AG20443 (cell line): Measurements from ENCODE around the gene DOCK1.
"Not testable (repeated sequence)": the region's sequence is repeated elsewhere in the genome, so short reads cannot be mapped to it uniquely, and the experiment has no call there.

Experiments
- DNase-seq: peaks from one replicate; pipeline ENCODE4 v3.0.0; 2012; ENCODE audit warnings: low spot score, mixed read lengths

Gene DOCK1

DNA sequence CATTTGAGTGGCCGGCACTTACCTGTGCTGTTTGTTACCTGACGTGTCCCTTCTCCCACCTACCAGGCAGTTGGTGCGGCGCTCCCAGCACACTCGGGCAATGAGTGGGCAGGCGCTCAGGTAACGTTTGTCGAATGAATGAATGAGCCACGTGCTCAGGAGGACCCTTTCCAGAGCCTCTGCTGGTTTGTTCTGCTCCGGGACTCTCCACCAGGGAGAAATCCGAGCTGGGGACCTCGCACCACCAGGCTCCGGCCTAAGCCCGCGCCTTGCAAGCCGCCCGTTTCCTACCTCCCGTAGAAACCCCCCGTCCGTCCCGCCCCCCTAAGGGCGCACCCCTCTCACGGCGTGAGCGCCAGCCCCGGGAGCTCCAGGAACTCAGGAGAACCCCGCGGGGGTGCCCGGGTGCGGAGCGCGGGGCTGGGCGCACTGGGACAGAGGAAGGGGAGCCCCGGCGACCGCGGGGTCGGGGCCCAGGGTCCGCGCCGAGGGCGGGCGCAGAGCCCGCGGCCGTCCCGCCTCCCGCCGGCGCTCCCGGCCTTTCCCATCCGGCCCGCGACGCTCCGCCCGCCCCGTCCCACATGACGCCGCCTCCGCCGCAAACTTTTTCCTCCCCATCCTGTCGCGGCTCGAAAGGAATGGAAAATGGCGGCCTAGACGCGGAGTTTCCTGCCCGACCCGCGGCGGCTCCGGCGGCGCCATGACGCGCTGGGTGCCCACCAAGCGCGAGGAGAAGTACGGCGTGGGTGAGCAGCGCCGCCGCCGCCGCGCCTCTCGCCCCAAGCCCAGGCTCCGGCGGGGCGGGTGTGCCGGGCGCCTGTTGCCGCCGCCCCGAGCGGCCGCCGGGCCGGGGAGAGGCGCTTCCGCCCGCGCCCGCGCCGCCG, at the start of gene DOCK1:
DOCK1 (plus strand) TSS at position 611 of the 884 bp plus-strand sequence; CDS start at position 701, 90 bp downstream.
- DNase-seq, result peak; percentile 93

DNA sequence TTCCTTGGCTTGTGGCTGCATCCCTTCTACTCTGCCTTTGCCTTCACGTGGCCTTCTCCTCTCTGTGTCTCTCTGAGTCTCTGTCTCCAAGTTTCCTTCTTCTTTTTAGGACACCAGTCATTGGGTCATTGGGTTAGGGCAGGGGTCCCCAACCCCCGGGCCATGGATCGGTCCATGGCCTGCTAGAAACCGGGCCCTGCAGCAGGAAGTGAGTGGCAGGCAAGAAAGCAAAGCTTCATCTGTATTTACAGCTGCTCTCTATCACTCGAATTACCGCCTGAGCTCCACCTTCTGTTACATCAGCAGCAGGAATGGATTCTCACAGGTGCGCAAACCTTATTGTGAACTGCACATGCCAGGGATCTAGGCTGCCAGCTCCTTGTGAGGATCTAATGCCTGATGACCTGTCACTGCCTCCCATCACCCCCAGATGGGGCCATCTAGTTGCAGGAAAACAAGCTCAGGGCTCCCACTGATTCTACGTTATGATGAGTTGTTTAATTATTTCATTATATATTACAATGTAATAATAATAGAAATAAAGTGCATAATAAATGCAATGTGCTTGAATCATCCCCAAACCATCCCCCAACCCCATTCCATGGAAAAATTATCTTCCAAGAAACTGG, 47.9 kb upstream of the DOCK1 start:
- no peak for DNase-seq

DNA sequence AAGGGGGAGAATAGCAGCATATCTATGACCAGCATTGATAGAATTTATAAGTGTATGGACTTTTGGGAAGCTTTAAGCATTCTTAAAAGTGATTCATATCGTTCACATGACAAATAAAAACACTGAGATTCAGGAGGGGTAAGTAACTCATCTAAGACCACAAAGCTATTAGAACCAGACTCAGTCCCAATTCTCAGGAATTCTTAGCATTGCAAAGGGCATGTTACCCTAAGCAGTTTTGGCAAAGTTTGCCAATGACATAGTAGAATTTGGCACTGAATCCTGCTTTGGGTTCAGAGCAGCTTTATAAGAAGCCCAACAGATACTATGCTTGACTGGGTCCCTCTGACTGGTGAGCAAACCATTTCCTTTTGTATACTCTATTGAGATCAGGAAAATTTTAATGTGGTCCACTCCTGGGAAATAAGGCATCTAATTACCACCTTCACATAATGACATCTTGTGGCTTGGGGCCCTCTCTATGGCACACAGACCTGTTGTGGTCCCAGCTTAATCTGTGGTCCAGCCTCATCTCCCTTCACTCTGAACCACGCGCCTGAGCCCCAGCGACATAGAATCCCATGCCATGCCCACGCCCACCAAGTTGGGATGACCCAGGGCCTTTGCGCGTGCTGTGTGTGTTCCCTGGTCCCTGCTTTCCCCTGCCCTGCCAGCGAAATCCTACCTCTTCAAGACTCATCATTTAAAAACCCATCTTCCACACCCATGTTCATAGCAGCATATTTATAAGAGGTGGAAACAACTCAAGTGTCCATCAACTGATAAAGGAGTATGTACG, 37.5 kb upstream of the DOCK1 start:
- DNase-seq, result peak; percentile 83

DNA sequence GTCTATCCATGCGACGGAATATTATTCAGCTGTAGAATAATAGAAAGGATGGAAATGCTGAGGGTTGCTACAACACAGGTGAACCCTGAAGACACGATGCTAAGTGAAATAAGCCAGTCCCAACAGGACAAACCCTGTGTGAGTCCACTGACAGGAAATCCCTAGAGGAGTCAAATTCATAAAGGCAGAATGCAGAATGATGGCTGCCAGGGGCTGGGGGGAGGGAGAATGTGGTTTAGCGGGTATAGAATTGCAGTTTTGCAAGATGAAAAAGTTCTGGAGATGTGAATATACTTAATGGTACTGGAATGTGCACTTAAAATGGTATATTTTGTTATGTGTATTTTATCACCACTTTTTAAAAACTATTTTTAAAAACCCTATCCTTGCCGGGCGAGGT, 36.9 kb upstream of the DOCK1 start:
- no peak for DNase-seq

DNA sequence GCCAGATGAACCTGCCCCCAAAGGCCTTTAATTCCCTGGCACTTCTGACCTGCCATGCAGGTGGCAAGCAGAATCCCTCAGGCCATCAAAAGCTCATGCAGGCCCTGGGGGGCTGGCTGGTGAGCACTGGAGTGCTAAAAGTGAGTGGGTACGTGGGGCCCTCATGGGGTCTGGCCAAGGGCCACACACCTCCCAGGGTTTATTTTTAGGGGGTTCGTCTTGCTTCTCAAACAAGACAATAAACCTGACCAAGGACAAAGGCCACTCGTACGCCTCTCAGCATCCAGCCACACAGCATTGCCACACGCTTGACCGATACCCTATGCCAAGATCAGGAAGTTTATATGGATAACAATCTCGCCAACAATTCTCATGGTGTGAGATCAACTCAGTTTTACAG, 33.1 kb upstream of the DOCK1 start:
- DNase-seq, result no peak

DNA sequence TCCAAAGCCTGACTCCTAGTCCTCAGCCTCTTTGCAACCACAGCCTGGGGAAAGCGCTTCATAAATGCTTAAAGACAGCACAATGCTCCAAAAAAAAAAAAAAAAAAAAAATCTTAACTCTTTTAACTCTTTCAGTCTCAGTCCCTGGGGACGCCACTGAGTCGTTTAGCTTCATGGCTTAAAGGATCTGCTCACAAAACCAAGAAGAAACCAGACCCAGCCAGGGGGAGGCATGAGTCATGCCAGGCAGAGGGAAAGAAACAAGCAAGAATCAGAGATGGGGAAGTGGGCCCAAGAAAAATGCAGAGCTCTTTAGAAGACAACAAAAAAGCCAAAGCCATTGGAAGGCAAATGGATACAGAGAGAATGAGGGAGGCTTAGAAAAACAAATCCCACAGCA, 32.5 kb upstream of the DOCK1 start:
- peak; percentile 31 for DNase-seq

DNA sequence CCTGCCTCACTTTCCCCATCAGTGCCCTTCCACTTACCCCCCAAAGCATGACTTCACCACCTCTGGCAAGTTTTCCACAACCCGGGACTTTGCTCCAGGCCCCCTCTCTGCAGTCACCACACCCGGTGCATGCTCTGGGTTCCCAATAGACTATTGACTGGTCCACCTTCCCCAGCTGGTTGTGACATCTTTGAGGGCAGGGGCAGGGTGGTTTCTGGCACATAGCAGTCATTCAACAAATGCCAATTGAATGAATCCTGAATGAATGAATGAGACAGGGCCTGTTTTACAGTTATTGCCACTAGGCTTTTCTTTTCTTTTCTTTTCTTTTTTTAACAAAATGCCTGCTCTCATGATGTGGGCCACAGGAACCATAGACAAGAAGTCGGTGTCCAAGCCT, 28.8 kb upstream of the DOCK1 start:
- DNase-seq, result peak; percentile 47

DNA sequence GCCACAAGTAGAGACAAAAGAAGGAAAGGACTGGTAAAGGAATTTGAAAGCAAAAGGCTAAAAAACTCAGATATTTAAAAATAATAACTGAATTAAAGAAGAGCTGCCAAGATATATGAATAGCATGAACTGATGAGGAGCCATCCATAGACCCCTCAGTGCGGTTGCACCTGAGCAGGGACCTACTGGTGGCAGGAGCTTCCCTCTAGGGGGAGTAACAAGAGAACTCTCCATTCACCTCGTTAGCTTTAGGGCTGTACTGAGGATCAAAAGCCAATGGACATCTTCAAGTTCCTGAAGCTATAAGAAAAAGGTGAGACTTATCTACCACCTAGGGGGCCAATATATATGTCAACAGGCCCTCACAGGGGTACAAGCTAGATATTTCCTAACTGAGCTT, 27.8 kb upstream of the DOCK1 start:
- DNase-seq, result no peak

DNA sequence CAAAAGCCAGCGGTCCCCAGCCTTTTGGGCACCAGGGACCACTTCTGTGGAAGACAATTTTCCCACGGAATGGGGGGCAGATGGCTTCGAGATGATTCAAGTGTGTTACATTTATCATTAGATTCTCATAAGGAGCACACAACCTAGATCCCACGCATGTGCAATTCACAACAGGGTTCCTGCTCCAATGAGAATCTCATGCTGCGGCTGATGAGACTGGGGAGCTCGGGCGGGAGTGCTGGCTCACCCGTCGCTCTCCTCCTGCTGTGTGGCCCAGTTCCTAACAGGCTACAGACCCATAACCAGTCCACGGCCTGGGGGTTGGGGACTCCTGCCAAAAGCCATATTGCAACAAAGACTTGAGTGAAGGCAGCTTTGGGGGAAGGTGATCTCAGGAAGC, 26.6 kb upstream of the DOCK1 start:
- no peak for DNase-seq

DNA sequence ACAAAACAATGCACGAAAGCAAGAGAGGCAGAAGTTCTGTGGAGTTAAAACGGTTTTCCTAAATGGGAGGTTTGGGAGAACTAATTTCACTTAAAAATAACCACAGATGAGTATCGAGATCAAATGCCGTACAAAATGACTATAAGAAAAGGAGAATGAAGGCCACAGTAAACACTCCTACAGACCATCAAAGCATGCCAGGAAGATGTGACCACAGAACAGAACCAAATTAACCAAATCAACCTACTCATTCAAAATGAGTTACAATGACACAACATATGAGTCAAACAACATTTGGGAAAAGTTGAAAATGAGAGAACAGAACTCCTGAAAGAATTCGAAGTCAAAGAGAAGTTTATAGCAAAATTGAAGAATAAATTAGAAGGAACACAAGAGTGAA, 24.3 kb upstream of the DOCK1 start:
- DNase-seq, result no peak

DNA sequence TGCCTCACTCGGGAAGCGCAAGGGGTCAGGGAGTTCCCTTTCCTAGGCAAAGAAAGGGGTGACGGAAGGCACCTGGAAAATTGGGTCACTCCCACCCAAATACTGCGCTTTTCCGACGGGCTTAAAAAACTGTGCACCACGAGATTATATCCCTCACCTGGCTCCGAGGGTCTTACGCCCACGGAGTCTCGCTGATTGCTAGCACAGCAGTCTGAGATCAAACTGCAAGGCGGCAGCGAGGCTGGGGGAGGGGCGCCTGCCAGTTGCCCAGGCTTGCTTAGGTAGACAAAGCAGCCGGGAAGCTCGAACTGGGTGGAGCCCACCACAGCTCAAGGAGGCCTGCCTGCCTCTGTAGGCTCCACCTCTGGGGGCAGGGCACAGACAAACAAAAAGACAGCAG, 23.2 kb upstream of the DOCK1 start:
- not testable (repeated sequence) for DNase-seq

DNA sequence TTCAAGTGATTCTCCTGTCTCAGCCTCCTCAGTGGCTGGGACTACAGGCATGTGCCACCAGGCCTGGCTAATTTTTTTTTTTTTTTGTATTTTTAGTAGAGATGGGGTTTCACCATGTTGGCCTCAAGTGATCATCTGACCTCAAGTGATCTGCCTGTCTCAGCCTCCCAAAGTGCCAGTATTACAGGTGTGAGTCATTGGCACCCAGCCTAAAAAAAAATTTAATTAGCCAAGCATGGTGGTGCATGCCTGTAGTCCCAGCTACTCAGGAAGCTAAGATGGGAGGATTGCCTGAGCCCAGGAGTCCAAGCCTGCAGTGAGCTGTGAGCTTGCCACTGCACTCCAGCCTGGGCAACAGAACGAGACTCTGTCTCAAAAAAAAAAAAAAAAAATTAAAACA, 16.8 kb upstream of the DOCK1 start:
- DNase-seq, result not testable (repeated sequence)

DNA sequence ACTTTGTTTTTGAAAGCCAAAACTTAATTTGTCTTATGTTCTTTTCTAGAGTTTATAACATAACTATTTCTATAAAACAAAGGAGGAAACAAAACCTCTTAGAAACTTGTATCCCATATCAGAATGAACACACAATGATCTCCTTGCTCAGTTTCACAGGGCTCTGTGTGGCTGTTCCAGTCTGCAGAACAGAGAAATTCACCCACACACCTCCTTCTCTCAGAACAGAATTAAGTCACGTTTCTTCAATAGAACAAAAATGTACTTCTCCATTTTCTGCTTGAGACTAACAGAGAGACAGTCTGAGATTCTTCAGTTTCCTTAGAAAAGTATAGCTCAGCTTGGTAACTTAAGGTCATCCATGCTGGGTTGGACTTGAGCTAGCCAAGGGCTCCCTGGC, 15.8 kb upstream of the DOCK1 start:
- DNase-seq, result no peak

DNA sequence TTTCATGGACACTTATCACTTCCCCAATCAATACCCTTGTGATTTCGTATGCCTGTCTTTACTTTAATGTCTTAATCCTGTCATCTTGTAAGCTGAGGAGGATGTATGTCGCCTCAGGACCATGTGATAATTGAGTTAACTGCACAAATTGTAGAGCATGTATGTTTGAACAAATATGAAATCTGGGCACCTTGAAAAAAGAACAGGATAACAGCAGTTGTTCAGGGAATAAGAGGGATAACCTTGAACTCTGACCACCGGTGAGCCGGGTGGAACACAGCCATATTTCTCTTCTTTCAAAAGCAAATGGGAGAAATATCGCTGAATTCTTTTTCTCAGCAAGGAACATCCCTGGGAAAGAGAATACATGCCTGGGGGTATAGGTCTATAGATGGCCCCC, 14.4 kb upstream of the DOCK1 start:
- DNase-seq, result not testable (repeated sequence)

DNA sequence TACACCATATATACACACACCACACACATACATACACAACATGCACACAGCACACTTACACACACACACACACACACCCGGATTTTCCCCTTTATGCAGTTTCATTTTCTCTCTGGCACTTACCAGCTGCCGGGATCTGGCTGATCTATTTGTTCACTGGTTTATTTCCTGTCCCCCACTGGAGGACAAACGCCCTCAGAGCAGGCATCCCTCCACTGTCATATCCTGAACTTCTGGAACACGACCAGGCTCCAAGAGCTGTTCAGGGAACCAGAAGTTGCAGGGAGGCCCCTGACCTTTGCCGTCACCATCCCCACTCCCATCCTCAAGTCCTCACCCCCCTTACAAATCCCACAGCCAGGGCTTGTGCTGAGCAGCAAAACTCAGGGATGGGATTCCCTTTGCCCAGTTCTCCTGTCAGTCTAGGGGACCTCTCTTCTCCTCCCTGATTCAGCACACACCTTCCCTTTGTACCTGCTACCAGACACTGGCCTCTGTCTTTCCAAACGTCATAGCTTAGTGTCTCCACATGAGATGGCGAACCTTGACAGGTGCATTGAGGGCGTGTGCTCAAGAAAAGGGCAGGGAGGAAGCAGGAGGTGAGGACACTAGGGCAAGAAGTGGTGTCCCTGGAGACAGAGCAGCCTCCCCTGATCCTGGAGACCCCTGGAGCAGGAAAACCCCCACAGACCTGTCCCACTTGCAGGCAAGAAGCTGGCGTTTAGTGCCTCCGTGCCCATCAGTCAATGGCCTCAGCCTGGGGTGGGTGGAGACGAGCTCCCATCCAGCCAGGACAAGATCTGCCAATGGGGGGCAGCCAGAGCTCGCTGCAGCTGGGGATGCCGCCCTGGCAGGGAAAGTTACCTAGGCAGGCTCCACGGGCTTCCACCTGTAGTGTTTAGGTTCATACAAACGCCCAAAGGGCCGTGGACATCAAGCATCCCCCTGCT, 12.7 kb upstream of the DOCK1 start:
- DNase-seq, result no peak

DNA sequence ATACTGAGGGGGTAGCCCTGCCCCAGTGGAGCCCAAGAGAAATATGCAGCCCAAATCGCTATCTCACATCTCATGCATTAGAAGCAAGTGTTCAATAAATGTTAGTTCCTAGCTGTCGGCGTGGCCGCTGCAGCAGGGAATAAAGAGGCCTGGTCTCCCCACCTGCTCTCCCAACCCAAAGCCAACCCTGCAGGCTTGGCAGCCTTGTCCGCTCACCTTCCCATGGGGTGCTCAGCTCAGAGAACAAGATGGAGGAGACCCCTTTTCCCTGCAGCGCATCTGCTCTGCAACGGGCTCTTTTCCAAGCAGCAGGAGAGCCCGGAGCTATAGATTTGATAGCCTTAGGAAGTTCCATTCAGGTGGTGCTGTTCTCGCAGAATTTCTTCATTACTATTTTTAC, 12.0 kb upstream of the DOCK1 start:
- no peak for DNase-seq

DNA sequence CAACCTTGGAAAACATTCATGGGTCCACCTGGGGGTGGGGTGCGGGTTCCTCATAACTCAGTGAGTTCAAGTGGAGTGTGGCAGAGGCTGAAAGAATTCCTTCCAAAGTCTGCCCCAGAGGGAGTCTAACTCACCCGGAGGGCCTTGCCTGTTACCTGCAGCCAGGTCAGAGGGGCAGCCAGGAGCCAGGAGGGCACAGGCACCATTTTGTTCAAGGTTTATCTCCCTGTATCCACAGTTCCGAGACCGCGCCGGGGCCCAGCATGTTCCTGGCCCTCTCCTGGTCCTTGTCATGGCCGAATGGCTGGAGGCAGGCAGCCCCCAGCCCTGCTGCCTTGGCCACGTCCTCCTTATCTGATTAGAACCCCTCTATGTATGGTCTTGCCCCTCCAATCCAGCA, 11.4 kb upstream of the DOCK1 start:
- no peak for DNase-seq

DNA sequence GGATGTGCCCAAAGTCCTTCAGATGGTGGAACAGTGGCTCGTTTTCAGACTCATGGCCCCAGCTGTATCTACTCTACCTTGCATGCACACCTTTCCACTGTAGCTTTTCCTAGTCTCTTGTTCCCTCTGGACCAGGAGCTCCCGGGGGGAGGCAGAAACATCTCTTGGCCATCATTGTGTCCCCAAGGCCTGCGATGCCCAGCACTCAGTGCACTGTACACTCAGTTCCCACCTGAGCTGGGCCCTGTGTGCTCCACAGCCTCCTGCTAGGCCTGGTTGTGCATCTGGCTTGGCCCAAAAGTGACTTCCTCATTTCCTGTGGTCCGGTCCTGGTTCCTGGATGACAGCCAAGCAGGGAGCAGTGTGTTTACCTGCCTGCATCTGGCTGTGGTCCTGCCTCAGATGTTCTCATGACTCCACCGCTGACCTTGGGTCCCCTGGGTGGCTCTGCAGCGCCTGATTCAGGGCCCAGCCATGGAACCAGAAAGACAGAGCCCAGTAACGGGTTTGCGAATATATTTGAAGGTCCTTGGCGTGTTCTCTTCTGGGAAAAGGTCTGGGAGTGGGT, 9.9 kb upstream of the DOCK1 start:
- DNase-seq, result no peak

DNA sequence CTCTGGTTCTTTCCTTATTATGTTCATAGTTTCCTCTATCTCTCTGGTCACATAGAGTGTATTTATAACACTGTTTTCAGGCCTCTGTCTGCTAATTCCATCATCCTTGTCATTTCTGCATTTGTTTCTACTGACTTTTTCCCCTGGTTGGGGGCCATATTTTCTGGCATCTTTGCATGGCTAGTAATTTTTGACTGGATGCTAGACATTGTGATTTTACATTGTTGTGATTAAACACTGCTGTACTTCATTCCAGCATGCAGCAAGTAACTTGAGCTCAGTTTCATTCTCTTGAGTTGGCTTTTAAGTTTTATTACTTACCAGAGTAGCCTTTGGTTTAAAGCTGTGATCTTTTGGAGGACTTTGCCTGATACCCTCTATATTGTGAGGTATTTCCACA, 6.8 kb upstream of the DOCK1 start:
- DNase-seq, result no peak

DNA sequence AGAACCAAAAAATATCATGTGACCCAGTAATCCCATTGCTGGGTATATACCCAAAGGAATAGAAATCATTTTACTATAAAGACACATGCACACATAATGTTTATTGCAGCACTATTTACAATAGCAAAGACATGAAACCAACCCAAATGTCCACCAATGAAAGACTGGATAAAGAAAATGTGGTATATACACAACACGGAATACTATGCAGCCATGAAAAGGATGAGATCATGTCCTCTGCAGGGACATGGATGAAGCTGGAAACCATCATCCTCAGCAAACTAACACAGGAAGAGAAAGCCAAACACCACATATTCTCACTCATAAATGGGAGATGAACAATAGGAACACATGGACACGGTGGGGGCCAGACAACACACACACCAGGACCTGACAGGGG, 5.7 kb upstream of the DOCK1 start:
- DNase-seq, result not testable (repeated sequence)

DNA sequence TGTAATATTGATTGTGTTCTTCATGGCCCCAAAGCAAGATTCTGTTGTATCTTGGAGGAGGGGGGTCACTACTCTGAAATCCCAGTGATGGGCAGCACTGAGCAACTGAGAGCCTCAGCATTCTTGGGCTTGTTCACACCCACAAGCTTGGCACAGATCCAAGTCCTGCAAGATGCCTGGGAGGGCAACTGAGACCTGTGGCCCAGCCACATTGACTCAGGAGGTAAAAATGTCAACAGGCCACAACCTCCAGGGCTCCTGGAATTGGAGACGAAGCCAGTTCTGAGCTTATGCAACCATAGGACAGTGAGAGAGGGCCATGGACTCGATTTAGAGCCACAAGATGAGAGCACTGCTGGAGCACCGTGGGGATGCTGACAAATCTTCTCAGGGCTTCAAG, 3.1 kb upstream of the DOCK1 start:
- peak; percentile 92 for DNase-seq
